KMS-11 (cell line): ENCODE measurements around the gene MUS81.
"Not testable (repeated sequence)": the region's sequence is repeated elsewhere in the genome, so short reads cannot be mapped to it uniquely, and the experiment has no call there.

Experiments used
- H2AFZ ChIP-seq: fragments of 200-600 bp; sonication (generic); 2 replicates; pipeline ENCODE4 v1.6.1; 2016; ENCODE audit warnings: antibody characterized with exemption, mixed run types, low read depth
- H3K27ac ChIP-seq: fragments of 200-600 bp; sonication (generic); 2 replicates; pipeline ENCODE4 v1.6.1; 2016; ENCODE audit warnings: mild to moderate bottlenecking, mixed run types
- H3K27me3 ChIP-seq: fragments of 200-600 bp; sonication (generic); 2 replicates; pipeline ENCODE4 v1.6.1; 2017; ENCODE audit warnings: mild to moderate bottlenecking, low read depth, mixed run types, moderate library complexity; ENCODE audit not compliant: insufficient read depth
- H3K36me3 ChIP-seq: fragments of 200-600 bp; sonication (generic); 2 replicates; pipeline ENCODE4 v1.6.1; 2017; ENCODE audit warnings: mild to moderate bottlenecking, mixed run types; ENCODE audit not compliant: insufficient read depth
- H3K4me1 ChIP-seq: fragments of 200-600 bp; sonication (generic); 2 replicates; pipeline ENCODE4 v1.6.1; 2016; ENCODE audit warnings: mild to moderate bottlenecking, low read depth, mixed run types; ENCODE audit not compliant: poor library complexity, severe bottlenecking
- H3K4me2 ChIP-seq: fragments of 200-600 bp; sonication (generic); 2 replicates; pipeline ENCODE4 v1.7.0; 2016; ENCODE audit warnings: mild to moderate bottlenecking, mixed run types
- H3K4me3 ChIP-seq: fragments of 200-600 bp; sonication (generic); IDR thresholded peaks from 2 replicates; pipeline ENCODE4 v1.6.1; 2017; ENCODE audit warnings: low read depth, low read length, mixed read lengths; ENCODE audit not compliant: insufficient read depth
- H3K79me2 ChIP-seq: fragments of 200-600 bp; sonication (generic); 2 replicates; pipeline ENCODE4 v1.6.1; 2016; ENCODE audit warnings: low read depth, mixed run types; ENCODE audit not compliant: insufficient read depth
- H3K9ac ChIP-seq: fragments of 200-600 bp; sonication (generic); 2 replicates; pipeline ENCODE4 v1.6.1; 2016; ENCODE audit warnings: mild to moderate bottlenecking, mixed run types
- H4K20me1 ChIP-seq: fragments of 200-600 bp; sonication (generic); 2 replicates; pipeline ENCODE4 v1.6.1; 2016; ENCODE audit warnings: mild to moderate bottlenecking, mixed run types; ENCODE audit not compliant: insufficient read depth
- TF ChIP-seq, protein P1 (sequence below): fragments of 200-600 bp; sonication (generic); conservative IDR thresholded peaks from 2 replicates; pipeline ENCODE4 v1.6.1; 2017; ENCODE audit warnings: low read depth, mild to moderate bottlenecking, antibody characterized with exemption, low read length, moderate library complexity, mixed read lengths

MUS81 gene

DNA sequence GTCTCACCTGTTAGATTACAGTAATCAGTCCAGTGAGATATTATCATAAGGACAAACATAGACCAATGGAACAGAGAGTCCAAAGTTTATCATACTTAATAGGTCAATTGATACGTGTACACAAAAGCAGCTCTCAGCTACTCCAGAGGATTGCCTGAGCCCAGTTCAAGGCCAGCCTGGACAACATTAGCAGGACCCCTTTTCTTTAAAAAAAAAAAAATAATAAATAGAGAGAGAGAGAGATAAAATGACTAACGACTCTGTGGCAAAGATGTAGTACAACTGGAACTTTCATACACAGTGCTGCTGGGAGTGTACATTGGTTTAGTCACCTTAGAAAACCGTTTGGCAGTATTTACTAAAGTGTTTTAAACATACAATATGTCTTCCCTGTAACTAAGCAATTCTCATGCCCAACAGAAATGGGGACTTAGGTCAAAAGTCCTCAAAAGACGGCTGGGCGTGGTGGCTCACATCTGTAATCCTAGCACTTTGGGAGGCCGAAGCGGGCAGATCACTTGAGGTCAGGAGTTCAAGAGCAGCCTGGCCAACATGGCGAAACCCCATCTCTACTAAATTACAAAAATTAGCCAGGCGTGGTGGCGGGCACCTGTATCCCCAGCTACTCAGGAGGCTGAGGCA is 15.9 kb upstream of the MUS81 start:
- Histone ChIP-seq H4K20me1 (no peaks in the 10 kb centered on the region), H3K4me2 (no peak overlapping the region), H3K36me3 (no peaks in the 10 kb centered on the region), H3K27ac (no peak overlapping the region), H2AFZ (no peak overlapping the region), H3K4me3 (no peak overlapping the region), H3K27me3 (no peaks in the 10 kb centered on the region), H3K9ac (no peak overlapping the region), H3K79me2 (no peaks in the 10 kb centered on the region), H3K4me1 (no peaks in the 10 kb centered on the region)
- TF ChIP-seq, protein P1, sequence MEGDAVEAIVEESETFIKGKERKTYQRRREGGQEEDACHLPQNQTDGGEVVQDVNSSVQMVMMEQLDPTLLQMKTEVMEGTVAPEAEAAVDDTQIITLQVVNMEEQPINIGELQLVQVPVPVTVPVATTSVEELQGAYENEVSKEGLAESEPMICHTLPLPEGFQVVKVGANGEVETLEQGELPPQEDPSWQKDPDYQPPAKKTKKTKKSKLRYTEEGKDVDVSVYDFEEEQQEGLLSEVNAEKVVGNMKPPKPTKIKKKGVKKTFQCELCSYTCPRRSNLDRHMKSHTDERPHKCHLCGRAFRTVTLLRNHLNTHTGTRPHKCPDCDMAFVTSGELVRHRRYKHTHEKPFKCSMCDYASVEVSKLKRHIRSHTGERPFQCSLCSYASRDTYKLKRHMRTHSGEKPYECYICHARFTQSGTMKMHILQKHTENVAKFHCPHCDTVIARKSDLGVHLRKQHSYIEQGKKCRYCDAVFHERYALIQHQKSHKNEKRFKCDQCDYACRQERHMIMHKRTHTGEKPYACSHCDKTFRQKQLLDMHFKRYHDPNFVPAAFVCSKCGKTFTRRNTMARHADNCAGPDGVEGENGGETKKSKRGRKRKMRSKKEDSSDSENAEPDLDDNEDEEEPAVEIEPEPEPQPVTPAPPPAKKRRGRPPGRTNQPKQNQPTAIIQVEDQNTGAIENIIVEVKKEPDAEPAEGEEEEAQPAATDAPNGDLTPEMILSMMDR = no peak

DNA sequence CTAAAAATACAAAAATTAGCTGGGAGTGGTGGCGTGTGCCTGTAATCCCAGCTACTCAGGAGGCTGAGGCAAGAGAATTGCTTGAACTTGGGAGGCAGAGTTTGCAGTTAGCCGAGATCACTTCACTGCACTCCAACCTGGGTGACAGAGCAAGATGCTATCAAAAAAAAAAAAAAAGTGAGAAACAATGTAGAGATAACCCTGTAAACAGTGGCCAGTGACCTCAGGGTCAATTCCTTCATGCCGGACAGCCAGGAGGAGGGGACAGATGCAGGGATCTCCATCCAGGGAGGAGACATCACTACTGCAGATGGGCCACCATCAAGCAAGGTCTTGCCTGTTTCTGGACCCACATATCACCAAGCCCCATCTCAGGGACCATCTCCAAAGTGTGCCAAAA is 12.5 kb upstream of the MUS81 start:
- Histone ChIP-seq H3K4me3 (no peak overlapping the region), H3K27ac (no peak overlapping the region), H3K9ac (no peak overlapping the region), H3K79me2 (no peaks in the 10 kb centered on the region), H3K36me3 (no peaks in the 10 kb centered on the region), H4K20me1 (no peaks in the 10 kb centered on the region), H2AFZ (no peak overlapping the region), H3K4me2 (no peak overlapping the region), H3K4me1 (no peaks in the 10 kb centered on the region), H3K27me3 (no peaks in the 10 kb centered on the region)
- TF ChIP-seq, protein P1 = no peak

DNA sequence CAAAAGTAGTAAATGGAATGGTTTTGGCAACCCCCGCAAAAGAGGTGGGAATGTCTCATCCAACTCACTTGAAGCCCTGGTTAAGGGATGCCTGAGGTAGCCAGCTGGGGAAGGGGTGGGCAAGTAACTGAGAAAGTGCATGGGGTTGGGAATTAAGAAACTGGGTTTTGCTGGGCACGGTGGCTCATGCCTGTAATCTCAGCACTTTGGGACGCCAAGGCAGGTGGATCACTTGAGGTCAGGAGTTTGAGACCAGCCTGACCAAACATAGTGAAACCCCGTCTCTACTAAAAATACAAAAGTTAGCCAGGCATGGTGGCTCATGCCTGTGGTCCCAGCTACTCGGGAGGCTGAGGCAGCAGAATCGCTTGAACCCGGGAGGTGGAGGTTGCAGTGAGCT is 11.5 kb upstream of the MUS81 start:
- H2AFZ ChIP-seq, H3K9ac ChIP-seq, H3K27me3 ChIP-seq, H3K4me1 ChIP-seq, H3K4me3 ChIP-seq, H3K27ac ChIP-seq, H3K36me3 ChIP-seq, H3K79me2 ChIP-seq, H3K4me2 ChIP-seq, H4K20me1 ChIP-seq: not testable (repeated sequence)

DNA sequence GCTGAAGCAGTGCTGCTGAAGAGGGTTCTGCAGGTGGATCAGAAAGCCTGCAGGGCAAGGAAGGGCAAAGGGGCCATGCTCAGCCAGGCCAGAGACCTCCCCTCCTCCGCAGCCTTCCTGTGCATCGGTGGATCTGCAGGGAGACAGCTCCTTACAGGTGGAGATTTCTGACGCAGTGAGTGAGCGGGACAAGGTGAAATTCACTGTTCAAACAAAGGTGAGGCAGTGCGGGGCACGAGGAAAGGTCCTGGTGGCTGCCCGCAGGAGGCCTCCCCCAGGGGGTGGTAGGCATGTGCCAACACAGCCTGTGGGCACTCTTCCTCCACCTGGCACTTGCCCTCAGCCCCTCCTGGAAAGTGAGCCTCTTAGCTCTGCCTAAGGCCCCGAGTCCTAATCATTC is 10.9 kb upstream of the MUS81 start:
- Histone ChIP-seq H4K20me1 (no peaks in the 10 kb centered on the region), H3K27ac (no peak overlapping the region)
- TF ChIP-seq, protein P1 = no peak

DNA sequence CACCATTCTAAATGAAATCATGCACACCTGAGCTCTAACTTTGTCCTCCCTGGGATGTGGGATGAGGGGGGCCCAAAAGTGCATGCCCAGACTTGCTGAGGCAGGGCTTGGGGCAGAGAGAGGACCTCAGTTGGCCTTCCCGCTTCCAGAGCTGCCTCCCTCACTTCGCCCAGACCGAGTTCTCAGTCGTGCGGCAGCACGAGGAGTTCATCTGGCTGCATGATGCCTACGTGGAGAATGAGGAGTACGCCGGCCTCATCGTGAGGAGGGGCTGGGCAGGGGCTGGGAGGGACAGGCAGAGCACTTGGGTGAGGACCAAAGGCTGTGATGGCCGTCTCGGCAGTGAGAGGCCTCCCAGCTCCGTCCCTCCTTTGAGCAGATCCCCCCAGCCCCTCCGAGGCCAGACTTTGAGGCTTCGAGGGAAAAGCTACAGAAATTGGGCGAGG is 10.4 kb upstream of the MUS81 start:
- no peak overlapping the region for H2AFZ ChIP-seq
- no peaks in the 10 kb centered on the region for H4K20me1 ChIP-seq
- no peak overlapping the region for H3K4me3 ChIP-seq
- no peak overlapping the region for H3K4me2 ChIP-seq
- H3K9ac ChIP-seq = no peak overlapping the region
- no peak overlapping the region for H3K27ac ChIP-seq
- TF ChIP-seq, protein P1 = no peak
- H3K36me3 ChIP-seq = peaks cover 4% of the 10 kb centered on the region; the same call in 1 of the 2 replicates
- peaks cover 5% of the 10 kb centered on the region for H3K79me2 ChIP-seq
- no peaks in the 10 kb centered on the region for H3K4me1 ChIP-seq
- no peaks in the 10 kb centered on the region for H3K27me3 ChIP-seq

More for the DNA sequence above, 10.9 kb upstream of the MUS81 start:
- Histone ChIP-seq H3K36me3 (no peaks in the 10 kb centered on the region; the same call in 1 of the 2 replicates), H3K79me2 (peaks cover 1% of the 10 kb centered on the region; the same call in 1 of the 2 replicates), H3K9ac (no peak overlapping the region), H3K27me3 (no peaks in the 10 kb centered on the region), H3K4me3 (no peak overlapping the region), H2AFZ (no peak overlapping the region), H3K4me1 (no peaks in the 10 kb centered on the region), H3K4me2 (no peak overlapping the region)
